ENCODE results near the gene F5.

GRCh38 chr1:169530448-169530847 lies 55.8 kb downstream of the F5 start:
- no peak for TF ChIP-seq CTCF (conservative IDR thresholded peaks at IDR 0.05; ENCODE audit: low read length)
- no peak for TF ChIP-seq EZH2phosphoT487 (IDR thresholded peaks at IDR 0.05; ENCODE audit: borderline replicate concordance, low read depth, low read length)

Measured in OCI-LY7 (cell line).